Activated CD4-positive, alpha-beta T cell treated with anti-CD3 and anti-CD28 coated beads, Interleukin-2, amount 50 U/mL, for 48 hours (primary cell): ENCODE results near the gene SMARCA2.

Experiments
- DNase-seq, 2 experiments: peaks; one replicate each; pipeline ENCODE4 v3.0.0-alpha.2; 2020

The SMARCA2 gene

DNA sequence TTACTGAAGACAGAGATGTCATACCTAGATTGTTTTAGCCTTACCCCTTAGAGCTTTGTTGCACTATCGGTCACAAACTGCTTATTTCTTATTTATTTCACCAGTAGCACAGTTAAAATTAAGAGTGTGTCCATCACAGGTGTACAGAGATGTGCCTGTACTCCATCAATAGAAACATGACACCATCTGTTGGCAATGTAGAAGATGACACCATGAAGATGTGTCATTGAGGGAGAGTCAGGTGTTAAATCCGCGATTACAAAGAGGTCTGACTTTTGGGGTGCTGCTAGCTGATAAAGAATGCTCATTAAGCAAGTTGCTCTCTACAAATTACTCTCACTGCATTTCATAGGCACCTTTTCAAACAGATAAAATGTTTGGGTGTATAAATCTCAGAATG is 164.4 kb downstream of the SMARCA2 start:
- DNase-seq, result no peak

DNA sequence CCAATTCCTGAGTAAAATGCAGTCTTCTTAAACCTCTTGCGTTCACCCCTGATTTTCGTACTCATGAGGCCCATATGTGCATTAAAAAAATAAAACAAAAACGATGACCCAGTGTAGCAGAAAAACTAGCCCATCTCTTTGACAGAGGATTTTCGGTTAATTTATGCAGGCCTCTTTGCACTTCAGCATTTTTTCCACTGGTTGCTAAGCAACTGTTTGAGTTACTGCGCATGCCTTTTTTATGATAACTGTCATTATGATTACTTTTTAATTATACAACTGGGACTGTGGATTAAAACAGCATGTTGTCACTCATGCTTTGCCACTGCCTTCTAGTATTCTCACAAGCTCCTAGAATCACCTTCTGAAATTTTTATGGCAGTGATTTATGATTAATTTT is 165.0 kb downstream of the SMARCA2 start:
- DNase-seq, result no peak

DNA sequence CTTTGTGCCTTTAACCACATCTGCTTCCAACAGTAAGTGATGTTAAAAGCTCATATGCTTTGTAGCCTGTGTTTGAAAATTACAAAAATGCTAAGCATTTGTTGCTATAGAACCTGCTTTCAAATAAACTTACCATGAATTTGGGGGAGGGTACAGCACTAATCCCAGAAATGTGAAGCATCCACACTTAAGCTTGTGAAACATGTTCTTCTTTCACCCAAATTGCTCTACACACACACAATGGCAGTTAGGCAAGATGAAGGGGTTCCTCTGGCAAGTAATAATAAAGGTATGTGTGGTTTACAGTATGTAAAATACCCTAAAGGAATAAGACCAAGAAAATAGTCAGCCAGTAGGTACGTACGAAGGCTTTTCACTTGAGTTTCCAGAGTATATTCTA is 165.6 kb downstream of the SMARCA2 start:
- DNase-seq, result no peak

DNA sequence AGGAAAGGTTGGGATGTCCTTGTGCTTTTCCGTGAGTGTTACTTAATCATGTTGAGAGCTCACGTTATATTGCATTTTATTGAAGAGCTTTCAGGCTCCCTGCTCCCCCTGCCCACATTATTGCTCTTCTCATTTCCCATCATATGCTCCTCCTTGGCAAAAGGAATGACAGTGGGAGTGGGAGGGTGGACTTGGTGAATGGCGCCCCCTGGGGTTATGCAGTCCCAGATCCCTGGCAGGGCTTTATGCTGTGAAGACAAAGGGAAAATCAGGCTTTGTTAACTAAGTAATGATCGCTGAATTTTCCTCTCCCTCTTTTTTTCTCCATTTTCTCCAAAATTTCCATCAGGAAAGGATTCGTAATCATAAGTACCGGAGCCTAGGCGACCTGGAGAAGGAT is 166.6 kb downstream of the SMARCA2 start:
- peak; percentile 26 to 35 for DNase-seq

DNA sequence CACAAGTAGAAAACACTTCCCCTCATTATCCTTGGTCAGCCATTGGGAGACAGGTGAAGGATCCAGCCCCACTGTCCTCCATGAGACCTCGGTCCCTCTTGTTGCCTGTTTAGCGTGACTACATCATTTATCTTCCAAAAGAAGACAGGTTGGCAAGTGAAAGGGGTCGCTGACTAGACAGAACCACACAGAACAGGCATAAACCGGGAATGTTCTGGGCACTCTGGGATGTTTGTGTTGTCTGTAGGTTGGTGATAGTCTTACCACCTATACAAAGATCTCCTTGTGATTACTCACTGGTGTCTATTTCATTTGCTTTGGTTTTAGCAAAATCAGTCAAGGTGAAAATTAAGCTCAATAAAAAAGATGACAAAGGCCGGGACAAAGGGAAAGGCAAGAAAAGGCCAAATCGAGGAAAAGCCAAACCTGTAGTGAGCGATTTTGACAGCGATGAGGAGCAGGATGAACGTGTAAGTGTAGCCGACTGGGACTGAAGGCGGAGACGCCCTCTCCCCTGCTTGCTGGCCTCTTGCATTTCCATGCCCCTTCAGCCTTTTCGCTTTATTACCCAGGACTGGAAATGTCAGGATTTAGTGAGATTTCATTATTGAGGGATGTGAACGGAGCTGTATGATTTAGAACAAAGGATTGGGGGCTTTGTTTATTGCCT is 175.9 kb downstream of the SMARCA2 start:
- DNase-seq, result no peak

DNA sequence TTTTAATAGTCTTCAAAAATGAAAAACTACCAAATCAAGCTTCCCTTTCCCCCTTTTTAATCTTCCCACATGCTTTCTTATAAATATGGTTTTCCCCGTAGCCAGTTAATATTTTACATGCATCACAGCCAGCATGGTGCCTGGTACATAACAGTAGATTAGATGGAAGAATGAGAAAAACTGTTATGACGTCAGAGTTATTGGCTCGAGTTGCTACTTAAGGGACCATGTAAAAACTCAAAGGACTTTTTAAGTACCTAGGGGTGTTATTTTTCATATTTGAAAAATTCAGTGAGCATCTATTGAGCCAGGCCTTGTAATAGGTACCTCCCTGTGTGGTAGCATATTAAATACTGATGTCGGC is 176.4 kb downstream of the SMARCA2 start:
- DNase-seq, result no peak

DNA sequence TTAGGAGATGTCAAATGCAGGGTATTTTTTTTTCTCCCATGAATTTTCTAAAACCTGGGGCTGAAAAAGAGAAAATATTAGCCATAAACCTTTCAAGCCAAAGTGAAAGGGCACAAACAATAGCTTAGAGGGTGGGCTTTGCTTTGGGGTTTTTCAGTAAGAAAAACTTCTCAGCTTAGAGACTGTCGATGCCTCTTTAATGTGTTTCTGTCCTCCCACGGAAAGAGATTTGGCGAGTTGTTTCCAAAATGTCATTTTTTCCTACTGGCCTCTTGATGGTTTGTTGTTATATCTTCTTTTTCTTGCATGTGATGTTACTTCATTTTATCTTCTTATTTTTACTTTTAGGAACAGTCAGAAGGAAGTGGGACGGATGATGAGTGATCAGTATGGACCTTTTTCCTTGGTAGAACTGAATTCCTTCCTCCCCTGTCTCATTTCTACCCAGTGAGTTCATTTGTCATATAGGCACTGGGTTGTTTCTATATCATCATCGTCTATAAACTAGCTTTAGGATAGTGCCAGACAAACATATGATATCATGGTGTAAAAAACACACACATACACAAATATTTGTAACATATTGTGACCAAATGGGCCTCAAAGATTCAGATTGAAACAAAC is 177.3 kb downstream of the SMARCA2 start:
- DNase-seq, result no peak

DNA sequence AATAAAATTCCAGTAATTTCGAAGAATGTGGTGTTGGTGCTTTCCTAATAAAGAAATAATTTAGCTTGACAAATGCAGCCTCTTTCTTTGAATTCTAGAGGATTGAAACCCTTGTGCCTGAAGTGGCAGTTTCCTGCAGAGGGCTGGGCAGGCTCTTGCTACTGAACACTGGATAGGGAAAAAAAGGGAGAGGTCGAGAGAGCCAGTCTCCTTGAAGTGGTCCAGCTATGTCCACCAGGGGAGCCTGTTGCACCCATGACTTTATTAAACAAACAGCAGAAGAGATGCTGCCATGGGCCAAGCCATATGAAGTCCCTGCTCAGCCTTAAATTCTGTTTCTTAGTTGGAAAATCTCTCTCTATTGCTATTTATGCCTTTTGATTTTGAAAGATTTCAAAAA is 178.4 kb downstream of the SMARCA2 start:
- no peak for DNase-seq

DNA sequence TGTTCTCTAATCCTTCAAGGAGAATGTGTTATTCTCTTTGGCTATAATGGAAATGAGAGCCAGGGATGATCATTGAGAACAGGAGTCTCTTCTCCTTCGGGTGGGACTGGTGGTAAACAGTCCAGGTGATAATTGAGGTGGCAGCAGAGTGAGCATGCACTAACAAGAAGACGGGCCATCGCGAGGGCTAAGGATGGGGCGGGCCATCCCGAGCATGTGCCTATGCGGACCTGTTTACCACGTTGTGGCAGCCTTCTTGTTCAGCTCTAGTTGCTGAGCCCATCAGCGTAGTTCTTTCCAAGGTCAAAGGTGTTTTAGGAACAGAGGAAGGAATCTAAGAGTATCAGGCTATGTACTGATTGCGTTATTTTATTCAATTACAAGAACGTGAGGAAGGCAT is 180.1 kb downstream of the SMARCA2 start:
- DNase-seq, result no peak

DNA sequence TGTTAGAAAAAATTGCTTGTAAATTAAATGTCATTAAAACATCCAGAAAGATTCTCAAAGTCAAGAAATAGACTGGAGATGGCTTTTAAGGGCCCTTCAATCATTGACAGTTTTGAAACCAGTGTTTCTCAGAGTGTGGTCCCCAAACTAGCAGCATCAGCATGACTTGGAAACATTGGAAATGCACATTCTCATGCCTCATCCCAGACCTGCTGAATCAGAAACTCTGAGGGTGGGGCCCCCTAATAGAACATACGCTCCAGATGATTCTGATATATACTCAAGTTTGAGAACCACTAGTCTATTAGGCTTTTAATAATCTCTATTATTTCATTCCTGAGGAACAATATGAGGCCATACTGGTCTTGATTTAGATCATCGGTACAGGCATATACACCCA is 181.6 kb downstream of the SMARCA2 start:
- DNase-seq, result no peak

DNA sequence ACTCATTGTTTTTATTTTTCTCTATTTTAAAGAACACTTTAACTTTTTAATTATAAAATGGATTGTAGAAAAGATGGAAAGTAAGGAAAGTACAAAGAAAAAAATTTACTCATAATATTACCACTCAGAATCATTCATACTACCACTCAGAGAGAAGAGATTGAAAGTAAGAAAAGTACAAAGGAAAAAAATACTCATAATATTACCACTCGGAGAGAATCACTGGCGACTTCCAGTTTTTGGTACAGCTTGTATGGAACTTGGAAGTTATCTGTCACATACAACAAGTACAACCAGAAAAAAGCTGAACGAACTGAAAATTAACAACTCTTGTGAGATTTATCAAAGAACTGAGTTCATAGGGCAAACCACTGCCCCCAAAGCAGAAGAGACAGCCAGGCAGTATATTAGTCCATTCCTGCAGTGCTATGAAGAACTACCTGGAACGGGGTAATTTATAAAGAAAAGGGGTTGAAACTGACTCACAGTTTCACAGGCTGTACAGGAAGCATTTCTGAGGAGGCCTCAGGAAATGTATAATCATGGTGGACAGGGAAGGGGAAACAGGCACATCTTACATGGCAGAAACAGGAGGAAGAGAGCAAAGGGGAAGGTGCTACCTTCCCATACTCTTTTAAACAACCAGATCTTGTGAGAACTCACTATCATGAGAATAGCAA is 183.9 kb downstream of the SMARCA2 start:
- DNase-seq, result no peak

DNA sequence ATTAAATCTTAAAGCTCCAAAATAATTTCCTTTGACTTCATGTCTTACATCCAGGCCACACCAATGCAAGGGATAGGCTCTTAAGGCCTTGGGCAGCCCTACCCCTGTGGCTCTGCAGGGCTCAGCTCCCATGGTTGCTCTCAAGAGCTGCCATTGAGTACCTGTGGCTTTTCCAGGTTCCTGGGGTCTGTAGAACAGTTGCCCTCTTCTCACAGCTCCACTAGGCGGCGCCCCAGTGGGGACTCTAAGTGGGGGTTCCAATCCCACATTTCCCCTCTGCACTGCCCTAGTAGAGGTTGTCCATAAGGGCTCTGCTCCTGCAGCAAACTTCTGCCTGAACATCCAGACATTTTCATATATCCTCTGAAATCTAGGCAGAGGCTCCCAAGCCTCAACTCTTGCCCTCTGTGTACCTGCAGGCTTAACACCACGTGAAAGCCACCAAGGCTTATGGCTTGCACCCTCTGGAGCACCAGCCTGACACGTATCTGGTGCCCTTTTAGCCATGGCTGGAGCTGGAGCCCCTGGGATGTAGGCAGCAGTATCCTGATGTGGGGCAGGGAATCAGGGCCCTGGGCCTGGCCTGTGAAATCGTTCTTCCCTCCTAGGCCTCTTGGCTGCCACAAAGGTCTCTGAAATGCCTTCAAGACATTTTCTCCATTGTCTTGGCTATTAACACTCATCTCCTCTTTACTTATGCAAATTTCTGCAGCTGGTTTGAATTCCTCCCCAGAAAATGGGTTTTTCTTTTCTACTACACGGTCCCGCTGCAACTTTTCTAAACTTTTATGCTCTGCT is 185.1 kb downstream of the SMARCA2 start:
- no peak for DNase-seq

DNA sequence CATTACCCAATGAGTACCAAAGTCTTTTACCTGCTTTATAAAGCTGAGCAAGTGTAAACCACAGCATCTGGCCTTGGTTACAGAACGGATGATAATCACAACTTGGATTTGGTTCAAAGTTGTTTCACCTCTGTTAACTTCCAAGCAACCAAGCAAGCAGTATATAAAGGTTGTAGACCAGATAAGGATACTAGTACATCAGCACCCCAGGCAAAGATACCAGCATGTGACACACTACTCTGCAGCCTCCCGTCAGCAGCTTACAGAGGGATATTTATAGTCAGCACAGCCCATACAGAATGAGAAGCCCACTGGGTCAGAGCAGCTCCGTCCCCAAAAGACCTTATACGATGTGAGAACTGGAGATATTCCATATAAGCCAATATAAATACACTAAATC is 193.3 kb downstream of the SMARCA2 start:
- DNase-seq, result no peak

DNA sequence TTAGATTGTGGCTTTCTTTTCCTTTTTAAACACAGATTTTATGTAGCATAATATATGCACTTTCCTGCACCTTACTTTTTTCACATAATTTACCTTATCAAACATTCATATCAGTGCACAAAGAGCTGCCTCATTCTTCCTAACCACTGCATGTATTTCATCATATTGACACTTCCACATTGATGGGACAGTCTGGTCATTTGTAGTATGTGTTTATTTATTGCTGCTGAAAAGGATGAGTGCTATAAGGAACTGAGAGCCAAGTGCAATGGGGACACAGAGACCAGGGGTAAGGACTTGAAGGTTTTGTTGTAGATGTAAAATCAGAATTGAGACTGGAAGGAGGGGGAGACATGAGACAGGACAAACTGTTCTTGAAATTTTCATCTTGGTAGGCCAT is 193.8 kb downstream of the SMARCA2 start:
- no peak for DNase-seq

DNA sequence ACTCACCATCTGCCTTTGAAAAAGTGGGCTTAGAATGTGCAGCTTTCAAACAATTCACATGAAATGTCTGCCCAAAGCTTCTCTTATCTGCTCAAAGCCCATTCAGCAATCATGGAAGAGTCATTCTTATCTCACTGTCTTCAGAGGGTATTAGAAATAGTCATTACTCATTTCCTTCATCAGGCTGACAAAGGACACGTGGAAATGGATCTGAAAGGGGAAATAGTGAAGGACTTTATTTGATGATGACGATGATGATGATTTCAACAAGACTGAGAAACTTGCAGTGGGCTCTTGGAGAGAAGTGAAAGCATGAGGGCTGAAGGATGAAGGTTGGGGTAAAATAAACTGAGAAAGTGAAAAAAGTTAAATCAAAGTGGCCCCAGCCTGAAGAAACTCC is 194.3 kb downstream of the SMARCA2 start:
- no peak for DNase-seq

DNA sequence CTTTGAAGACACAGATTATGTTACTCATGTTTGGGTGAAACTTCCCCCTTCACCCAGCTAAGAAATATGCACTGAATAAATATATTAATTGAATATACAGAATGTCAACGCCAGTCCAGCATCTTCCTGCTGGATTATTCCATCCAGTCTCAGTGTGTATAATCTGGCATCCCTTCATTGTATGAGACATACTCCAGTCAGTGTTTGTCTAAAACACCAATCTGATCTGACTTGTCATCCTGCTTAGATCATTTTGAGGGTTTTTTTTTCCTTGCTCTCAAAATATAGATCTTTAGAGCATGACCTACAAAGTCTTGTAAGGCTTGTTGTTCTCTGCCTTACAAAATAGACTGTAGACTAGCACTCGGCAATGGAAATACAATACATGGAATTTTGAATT is 195.1 kb downstream of the SMARCA2 start:
- DNase-seq, result no peak

DNA sequence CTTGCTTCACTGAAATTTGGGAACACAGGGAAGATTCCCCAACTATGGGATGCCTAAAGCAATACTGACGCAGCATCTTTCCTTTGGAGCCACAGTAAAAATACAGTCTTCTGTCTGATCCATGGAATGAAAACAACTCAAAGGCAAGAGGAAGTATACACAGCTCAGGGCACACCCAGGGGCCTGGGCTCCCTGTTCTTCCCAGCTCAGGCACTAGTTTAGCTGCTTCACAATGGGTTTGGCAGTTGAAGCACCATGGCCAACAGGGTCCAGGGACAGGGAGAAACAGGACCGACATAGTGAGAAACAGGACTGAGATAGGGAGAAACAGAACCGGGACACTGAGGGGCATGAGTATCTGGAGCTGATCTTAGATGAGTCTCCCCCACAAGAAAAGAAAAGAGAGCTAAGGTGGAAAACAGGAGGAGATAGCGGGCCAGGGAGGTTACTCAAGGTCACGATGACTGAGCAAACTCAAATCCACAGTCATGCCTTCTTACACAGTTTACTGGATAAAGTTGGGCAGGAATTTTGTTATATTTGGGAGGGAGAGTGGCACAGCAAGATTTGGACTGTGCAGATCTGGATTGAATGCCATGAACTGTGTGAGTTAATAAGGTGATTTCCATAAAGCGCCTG is 198.8 kb downstream of the SMARCA2 start:
- DNase-seq, result no peak

DNA sequence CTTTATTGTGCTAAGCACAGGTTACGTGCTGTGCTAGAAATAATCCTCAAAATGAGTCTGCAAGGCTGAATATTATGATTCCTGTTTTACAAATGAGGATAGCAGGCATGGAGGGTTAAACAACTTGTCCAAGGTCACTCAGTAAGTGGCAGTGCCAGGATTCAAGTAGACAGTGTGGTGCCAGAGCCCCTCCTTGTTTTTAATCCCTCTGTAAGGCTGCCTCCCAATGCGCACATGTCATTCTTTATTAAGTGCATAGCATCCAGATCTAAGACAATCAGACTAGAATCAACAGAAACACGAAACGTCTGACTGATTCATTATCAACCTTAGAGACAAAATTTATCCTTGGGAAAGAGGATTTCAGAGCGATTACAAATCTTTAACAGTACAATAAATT is 199.6 kb downstream of the SMARCA2 start:
- DNase-seq, result no peak

DNA sequence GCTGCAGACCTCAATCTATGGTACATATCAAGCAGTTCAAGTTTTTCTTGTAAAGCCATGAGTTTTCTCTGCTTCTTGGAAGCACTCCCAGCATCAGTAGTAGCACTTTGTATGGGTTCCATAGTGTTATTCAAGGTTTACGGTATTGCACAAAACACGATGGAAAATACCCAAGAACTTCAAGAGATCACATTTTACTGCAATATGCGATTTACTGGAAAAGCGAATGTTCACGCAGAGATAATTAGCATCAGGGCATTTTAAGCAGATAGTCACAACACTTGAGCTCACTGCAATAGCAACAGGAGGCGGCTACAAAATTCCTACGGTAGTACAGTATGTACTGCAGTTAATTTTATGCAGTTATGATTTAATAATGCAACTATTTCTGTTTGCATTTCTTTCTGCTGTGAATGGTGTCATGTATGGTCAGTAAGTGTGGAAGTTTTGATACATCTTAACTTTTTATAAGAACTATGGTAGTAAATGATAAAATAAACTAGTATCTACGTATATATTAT is 200.8 kb downstream of the SMARCA2 start:
- no peak for DNase-seq

DNA sequence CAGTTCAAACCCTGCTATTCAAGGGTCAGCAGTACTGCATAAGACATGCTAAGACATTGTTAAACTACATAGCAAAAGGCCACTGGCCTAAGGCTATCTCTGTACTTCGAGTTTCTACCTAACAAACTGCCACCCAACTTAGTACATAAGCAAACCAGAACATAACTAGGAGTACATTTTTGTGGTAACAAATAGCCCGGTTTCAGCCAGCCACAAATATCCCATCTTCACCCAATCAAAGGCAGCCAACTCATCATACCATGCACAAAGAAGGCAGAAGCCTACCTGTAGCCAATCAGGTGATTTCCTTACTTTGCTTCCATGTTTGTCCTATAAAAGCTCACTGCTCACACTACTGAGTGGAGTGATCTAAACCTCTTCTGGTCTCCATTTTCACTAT is 201.4 kb downstream of the SMARCA2 start:
- DNase-seq, result no peak

DNA sequence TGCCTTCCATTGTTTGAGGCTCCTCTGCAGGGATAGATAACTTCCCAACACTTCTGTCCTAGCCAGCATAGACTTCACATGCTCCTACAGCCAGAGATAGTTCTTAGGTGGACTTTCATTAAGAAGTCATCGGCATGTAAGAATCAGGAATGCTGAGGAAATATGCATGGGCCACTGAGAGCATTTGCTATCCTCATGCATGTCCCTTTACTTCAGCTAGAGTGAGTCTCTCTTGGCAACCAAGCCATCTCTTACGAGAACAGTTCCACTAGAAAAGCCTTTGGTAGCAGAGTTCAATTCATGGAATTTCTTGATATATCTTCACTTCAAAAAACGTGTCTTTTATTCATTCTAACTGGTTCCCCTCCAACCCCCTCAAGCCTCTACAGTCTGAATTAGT is 202.4 kb downstream of the SMARCA2 start:
- DNase-seq, result no peak

DNA sequence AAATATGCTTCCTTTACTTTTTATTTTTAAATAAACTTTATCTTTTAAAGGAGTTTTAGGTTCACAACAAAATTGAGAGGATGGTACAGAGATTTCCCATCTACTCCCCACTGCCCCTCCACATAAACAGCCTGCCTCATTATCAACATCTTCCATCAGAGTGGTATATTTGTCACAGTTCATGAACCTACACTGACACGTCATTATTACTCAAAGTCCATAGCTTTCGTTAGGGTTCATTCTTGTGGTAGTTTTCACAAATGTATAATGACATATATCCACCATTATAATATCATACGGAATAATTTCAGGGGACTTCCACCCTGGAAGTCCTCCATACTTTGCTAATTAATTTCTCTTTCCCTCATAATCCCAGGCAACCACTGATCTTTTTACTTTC is 204.9 kb downstream of the SMARCA2 start:
- no peak for DNase-seq
